Osteoblast (primary cell): Measurements from ENCODE around the gene AMN1. TPM values are rescaled to one million over a fixed set of nuclear protein-coding genes. Genes with fewer than 3 reads are reported as not detected.
"Not testable (repeated sequence)": the region's sequence is repeated elsewhere in the genome, so short reads cannot be mapped to it uniquely, and the experiment has no call there.

Experiments
- DNase-seq: peaks from one replicate; pipeline ENCODE4 v3.0.0; 2011; ENCODE audit warnings: low spot score, mixed read lengths; ENCODE audit not compliant: insufficient read length; ENCODE audit errors: missing footprints
- H2AFZ ChIP-seq: 2 replicates; pipeline ENCODE4 v1.6.0; 2011; ENCODE audit warnings: mild to moderate bottlenecking, low read length
- H3K27ac ChIP-seq: 2 replicates; pipeline ENCODE4 v1.5.1; 2011; ENCODE audit warnings: mild to moderate bottlenecking, low read depth, low read length, moderate library complexity
- H3K27me3 ChIP-seq: 2 replicates; pipeline ENCODE4 v1.6.0; 2012; ENCODE audit warnings: mild to moderate bottlenecking, control low read depth, inconsistent platforms, low read length, moderate library complexity; ENCODE audit not compliant: insufficient read depth
- H3K36me3 ChIP-seq: 2 replicates; pipeline ENCODE4 v1.5.1; 2011; ENCODE audit warnings: mild to moderate bottlenecking, low read length, control low read depth, moderate library complexity; ENCODE audit not compliant: insufficient read depth
- H3K4me1 ChIP-seq: 2 replicates; pipeline ENCODE4 v1.5.1; 2011; ENCODE audit warnings: mild to moderate bottlenecking, low read length, control low read depth, moderate library complexity; ENCODE audit not compliant: insufficient read depth
- H3K4me2 ChIP-seq: 2 replicates; pipeline ENCODE4 v1.6.0; 2011; ENCODE audit warnings: mild to moderate bottlenecking, low read length; ENCODE audit not compliant: insufficient read depth
- H3K4me3 ChIP-seq: fragments of 200-600 bp; sonication (generic); 3 replicates; pipeline ENCODE4 v1.5.1; 2012; ENCODE audit warnings: mild to moderate bottlenecking, low read length, inconsistent platforms; ENCODE audit not compliant: insufficient read depth
- H3K79me2 ChIP-seq: 2 replicates; pipeline ENCODE4 v1.6.0; 2012; ENCODE audit warnings: mild to moderate bottlenecking, low read length, control low read depth, inconsistent platforms; ENCODE audit not compliant: insufficient read depth
- H3K9me3 ChIP-seq: 2 replicates; pipeline ENCODE4 v1.5.1; 2011; ENCODE audit warnings: low read depth, low read length, control low read depth
- H4K20me1 ChIP-seq: 2 replicates; pipeline ENCODE4 v1.6.0; 2012; ENCODE audit warnings: mild to moderate bottlenecking, low read length, control low read depth; ENCODE audit not compliant: insufficient read depth
- total RNA-seq: library from RNA; depleted of rRNA; stranded (reverse); fragments of >200 nt; gene quantifications from 2 replicates; pipeline ENCODE4 v1.2.3, GENCODE V29; 2012
- TF ChIP-seq, protein P1 (sequence below): IDR thresholded peaks from 2 replicates; pipeline ENCODE4 v1.5.1; 2011; ENCODE audit warnings: mild to moderate bottlenecking, low read depth, low read length, moderate library complexity; ENCODE audit errors: extremely low read depth

Gene AMN1
- total RNA-seq, 1 donor = 5.4 TPM

DNA sequence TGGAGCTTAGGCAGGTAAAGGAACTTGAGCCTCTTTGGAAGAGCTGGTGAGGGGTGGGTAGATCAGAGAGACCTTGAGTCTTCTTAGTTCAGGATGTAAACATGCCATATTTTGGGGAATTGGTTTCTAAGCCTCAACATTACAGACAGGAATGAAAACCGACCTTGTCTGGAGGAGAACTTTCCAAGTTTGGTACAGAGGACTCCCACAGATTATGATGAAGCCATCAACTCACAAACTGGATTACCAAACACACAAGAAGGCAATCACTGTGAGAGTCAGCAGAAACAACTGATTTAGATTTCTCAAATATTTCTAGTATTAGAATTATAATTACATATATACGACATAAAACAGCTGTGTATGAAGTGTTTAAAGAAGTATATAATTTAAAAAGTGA lies 22.3 kb upstream of the AMN1 start:
- DNase-seq = no peak
- H3K36me3 ChIP-seq = no peaks in the 10 kb centered on the region
- no peak overlapping the region for H3K4me2 ChIP-seq
- no peaks in the 10 kb centered on the region for H3K27me3 ChIP-seq
- no peaks in the 10 kb centered on the region for H4K20me1 ChIP-seq
- TF ChIP-seq, protein P1, sequence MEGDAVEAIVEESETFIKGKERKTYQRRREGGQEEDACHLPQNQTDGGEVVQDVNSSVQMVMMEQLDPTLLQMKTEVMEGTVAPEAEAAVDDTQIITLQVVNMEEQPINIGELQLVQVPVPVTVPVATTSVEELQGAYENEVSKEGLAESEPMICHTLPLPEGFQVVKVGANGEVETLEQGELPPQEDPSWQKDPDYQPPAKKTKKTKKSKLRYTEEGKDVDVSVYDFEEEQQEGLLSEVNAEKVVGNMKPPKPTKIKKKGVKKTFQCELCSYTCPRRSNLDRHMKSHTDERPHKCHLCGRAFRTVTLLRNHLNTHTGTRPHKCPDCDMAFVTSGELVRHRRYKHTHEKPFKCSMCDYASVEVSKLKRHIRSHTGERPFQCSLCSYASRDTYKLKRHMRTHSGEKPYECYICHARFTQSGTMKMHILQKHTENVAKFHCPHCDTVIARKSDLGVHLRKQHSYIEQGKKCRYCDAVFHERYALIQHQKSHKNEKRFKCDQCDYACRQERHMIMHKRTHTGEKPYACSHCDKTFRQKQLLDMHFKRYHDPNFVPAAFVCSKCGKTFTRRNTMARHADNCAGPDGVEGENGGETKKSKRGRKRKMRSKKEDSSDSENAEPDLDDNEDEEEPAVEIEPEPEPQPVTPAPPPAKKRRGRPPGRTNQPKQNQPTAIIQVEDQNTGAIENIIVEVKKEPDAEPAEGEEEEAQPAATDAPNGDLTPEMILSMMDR = no peak
- no peak overlapping the region for H3K27ac ChIP-seq
- H3K4me1 ChIP-seq = peaks cover 19% of the 10 kb centered on the region
- H2AFZ ChIP-seq = peak overlapping the region; percentile 59
- H3K79me2 ChIP-seq = no peaks in the 10 kb centered on the region
- H3K4me3 ChIP-seq = no peak overlapping the region
- no peaks in the 10 kb centered on the region for H3K9me3 ChIP-seq

DNA sequence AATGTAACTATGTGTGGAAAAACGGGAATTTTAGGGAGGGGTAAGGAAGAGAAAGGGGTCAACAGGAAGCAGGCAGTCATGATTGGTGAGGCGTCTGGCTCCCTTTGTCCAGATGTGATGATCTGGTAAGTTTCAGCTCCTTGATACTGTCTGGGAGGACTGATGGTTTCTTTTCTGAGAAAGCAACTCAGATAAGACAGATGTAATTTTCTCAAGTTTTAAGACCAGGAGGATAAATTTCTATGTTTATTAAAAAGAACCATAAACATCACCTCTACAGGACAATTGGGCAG lies 21.9 kb upstream of the AMN1 start:
- H3K4me1 ChIP-seq = peaks cover 19% of the 10 kb centered on the region
- H3K27ac ChIP-seq = no peak overlapping the region
- peak overlapping the region; percentile 66 for H2AFZ ChIP-seq

DNA sequence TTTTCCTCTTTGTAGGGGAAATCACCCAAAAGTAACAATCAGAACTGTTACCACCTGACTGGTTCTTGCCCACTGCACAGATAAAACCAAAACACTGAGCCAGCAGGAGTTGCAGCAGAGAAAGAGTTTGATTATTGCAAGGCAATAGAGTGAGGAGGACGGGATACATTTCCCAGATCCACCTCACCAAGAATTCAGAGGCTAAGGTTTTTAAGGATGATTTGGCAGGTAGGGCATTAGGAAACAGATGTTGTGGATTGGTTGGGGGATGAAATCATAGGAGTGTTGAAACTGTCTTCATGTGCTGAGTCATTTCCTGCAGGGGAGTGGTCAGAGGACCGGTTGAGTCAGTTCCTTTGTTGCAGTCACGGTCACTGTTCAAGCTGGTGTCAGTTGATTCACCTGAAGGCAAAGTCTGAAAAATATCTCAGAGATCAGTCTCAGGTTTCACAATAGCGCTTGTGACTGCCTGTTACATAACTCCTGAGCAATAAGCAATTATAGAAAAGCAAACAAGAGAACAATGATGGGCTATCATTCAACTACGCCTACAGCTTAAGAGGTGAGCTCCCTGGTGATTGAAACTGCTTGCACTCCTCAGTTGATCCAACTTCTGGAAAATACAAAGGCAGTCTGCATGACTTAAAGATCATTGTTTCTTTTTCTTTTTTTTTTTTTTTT lies 20.3 kb upstream of the AMN1 start:
- Histone ChIP-seq H3K36me3 (no peaks in the 10 kb centered on the region), H3K27ac (peak overlapping the region; percentile 74), H3K4me2 (peak overlapping the region; percentile 63), H3K27me3 (no peaks in the 10 kb centered on the region), H3K4me1 (peaks cover 19% of the 10 kb centered on the region), H4K20me1 (no peaks in the 10 kb centered on the region), H3K79me2 (no peaks in the 10 kb centered on the region), H3K4me3 (no peak overlapping the region), H2AFZ (peak overlapping the region; percentile 40), H3K9me3 (no peaks in the 10 kb centered on the region)
- DNase-seq = peak; percentile 67
- TF ChIP-seq, protein P1 = no peak

More for the DNA sequence above, 21.9 kb upstream of the AMN1 start:
- TF ChIP-seq, protein P1 = no peak
- no peak for DNase-seq
- no peaks in the 10 kb centered on the region for H3K79me2 ChIP-seq
- H3K4me3 ChIP-seq = no peak overlapping the region
- no peaks in the 10 kb centered on the region for H4K20me1 ChIP-seq
- no peaks in the 10 kb centered on the region for H3K27me3 ChIP-seq
- H3K4me2 ChIP-seq = no peak overlapping the region
- H3K9me3 ChIP-seq = no peaks in the 10 kb centered on the region
- no peaks in the 10 kb centered on the region for H3K36me3 ChIP-seq

DNA sequence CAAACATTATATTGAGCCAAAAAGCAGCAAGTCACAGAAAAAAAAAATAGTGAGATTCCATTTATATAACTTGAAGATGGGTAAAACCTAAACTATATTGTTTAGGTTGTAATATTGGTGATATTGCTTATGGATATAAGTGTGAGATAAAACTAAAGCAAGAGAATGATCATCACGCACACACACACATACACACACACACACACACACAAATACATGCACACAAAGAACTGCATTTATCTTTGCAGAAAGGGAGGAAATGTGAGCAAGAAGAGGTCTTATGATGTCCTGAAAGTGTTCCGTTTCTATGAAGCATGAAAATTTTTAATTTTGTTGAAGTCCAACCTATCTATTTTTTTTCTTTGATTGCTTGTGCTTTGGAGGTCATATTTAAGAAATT lies 16.4 kb upstream of the AMN1 start:
- H3K4me1 ChIP-seq = peaks cover 19% of the 10 kb centered on the region
- no peak overlapping the region for H3K4me2 ChIP-seq
- no peak overlapping the region for H3K27ac ChIP-seq
- H4K20me1 ChIP-seq = no peaks in the 10 kb centered on the region
- no peaks in the 10 kb centered on the region for H3K36me3 ChIP-seq
- no peaks in the 10 kb centered on the region for H3K9me3 ChIP-seq
- no peaks in the 10 kb centered on the region for H3K27me3 ChIP-seq
- no peaks in the 10 kb centered on the region for H3K79me2 ChIP-seq
- TF ChIP-seq, protein P1 = no peak
- no peak for DNase-seq
- no peak overlapping the region for H3K4me3 ChIP-seq
- H2AFZ ChIP-seq = no peak overlapping the region

DNA sequence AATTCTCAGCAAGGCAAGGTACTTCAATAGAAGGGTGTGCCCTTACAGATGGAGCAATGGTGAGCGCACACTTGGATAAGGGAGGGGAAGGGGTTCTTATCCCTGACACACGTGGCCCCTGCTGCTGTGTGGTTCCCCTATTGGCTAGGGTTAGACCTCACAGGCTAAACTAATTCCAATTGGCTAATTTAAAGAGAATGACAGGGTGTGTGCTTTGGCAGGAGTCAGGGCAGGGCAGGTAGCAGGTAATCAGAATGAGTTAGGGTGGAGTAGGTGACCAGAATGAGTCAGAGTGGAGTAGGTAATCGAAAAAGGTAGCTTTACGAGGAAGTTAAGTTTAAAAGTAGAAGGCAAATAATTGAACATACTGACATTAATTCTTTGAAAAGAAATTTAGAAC lies 15.5 kb upstream of the AMN1 start:
- not testable (repeated sequence) for H2AFZ ChIP-seq, DNase-seq, H3K4me3 ChIP-seq, H4K20me1 ChIP-seq, H3K79me2 ChIP-seq, H3K4me2 ChIP-seq, H3K27me3 ChIP-seq, H3K27ac ChIP-seq, H3K9me3 ChIP-seq, H3K36me3 ChIP-seq
- H3K4me1 ChIP-seq = peaks cover 18% of the 10 kb centered on the region
